Measurements from ENCODE around the gene FAM98C.

DNA sequence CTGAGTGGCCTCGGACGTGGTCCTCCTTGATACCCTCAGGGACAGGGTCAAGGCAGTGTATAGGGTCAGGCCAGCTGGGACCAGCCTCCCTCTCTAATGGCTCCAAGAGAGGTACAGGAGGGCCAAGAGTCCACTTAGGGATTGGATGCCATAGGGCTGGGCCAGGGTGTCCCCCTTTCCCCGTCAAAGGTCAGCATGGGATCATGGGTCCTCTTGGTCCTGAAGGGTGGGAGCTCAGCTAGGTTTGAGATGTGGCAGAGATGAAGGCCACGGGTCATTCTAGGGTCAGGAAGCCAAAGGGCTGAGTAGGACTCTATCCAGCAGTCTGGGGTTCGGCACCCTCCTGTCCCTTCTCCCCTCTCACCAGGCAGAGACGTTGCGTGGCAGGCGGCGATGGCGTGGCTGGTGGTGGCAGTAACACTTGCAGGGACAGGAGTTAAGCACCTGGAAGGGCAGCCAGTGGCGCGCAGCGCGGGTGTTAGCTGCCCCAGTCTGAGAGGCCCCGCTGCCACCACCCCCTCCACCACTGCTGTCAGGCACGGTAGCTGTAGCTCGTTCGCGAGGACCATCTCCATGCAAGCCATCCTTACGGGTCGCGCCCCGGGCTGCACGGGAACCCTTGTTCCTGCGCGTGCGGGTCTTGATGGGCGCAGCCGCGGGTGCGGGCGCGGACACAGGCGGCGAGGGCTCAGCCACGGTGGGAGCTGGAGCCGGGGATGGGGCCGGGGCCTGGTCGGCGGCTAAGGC lies 17.7 kb upstream of the FAM98C start:
- TF ChIP-seq, protein P1, sequence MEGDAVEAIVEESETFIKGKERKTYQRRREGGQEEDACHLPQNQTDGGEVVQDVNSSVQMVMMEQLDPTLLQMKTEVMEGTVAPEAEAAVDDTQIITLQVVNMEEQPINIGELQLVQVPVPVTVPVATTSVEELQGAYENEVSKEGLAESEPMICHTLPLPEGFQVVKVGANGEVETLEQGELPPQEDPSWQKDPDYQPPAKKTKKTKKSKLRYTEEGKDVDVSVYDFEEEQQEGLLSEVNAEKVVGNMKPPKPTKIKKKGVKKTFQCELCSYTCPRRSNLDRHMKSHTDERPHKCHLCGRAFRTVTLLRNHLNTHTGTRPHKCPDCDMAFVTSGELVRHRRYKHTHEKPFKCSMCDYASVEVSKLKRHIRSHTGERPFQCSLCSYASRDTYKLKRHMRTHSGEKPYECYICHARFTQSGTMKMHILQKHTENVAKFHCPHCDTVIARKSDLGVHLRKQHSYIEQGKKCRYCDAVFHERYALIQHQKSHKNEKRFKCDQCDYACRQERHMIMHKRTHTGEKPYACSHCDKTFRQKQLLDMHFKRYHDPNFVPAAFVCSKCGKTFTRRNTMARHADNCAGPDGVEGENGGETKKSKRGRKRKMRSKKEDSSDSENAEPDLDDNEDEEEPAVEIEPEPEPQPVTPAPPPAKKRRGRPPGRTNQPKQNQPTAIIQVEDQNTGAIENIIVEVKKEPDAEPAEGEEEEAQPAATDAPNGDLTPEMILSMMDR (IDR thresholded peaks at IDR 0.05) = no peak
- TF ChIP-seq, protein P2, sequence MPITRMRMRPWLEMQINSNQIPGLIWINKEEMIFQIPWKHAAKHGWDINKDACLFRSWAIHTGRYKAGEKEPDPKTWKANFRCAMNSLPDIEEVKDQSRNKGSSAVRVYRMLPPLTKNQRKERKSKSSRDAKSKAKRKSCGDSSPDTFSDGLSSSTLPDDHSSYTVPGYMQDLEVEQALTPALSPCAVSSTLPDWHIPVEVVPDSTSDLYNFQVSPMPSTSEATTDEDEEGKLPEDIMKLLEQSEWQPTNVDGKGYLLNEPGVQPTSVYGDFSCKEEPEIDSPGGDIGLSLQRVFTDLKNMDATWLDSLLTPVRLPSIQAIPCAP (CRISPR knock-in tag; IDR thresholded peaks at IDR 0.05) = no peak
- TF ChIP-seq, protein P3, sequence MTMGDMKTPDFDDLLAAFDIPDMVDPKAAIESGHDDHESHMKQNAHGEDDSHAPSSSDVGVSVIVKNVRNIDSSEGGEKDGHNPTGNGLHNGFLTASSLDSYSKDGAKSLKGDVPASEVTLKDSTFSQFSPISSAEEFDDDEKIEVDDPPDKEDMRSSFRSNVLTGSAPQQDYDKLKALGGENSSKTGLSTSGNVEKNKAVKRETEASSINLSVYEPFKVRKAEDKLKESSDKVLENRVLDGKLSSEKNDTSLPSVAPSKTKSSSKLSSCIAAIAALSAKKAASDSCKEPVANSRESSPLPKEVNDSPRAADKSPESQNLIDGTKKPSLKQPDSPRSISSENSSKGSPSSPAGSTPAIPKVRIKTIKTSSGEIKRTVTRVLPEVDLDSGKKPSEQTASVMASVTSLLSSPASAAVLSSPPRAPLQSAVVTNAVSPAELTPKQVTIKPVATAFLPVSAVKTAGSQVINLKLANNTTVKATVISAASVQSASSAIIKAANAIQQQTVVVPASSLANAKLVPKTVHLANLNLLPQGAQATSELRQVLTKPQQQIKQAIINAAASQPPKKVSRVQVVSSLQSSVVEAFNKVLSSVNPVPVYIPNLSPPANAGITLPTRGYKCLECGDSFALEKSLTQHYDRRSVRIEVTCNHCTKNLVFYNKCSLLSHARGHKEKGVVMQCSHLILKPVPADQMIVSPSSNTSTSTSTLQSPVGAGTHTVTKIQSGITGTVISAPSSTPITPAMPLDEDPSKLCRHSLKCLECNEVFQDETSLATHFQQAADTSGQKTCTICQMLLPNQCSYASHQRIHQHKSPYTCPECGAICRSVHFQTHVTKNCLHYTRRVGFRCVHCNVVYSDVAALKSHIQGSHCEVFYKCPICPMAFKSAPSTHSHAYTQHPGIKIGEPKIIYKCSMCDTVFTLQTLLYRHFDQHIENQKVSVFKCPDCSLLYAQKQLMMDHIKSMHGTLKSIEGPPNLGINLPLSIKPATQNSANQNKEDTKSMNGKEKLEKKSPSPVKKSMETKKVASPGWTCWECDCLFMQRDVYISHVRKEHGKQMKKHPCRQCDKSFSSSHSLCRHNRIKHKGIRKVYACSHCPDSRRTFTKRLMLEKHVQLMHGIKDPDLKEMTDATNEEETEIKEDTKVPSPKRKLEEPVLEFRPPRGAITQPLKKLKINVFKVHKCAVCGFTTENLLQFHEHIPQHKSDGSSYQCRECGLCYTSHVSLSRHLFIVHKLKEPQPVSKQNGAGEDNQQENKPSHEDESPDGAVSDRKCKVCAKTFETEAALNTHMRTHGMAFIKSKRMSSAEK (CRISPR knock-in tag; IDR thresholded peaks at IDR 0.05; ENCODE audit: borderline replicate concordance) = no peak
- TF ChIP-seq SMAD3 (CRISPR knock-in tag; IDR thresholded peaks at IDR 0.05; ENCODE audit: borderline replicate concordance) (no peak), ZNF671 (CRISPR knock-in tag; IDR thresholded peaks at IDR 0.05) (no peak), ATF3 (CRISPR knock-in tag; conservative IDR thresholded peaks at IDR 0.05) (no peak), ZNF121 (CRISPR knock-in tag; IDR thresholded peaks at IDR 0.05) (no peak), OVOL2 (CRISPR knock-in tag; IDR thresholded peaks at IDR 0.05; ENCODE audit: borderline replicate concordance) (no peak), RELA (CRISPR knock-in tag; IDR thresholded peaks at IDR 0.05; ENCODE audit: borderline replicate concordance) (no peak), ELF4 (CRISPR knock-in tag; IDR thresholded peaks at IDR 0.05; ENCODE audit: low read depth) (no peak), ZNF219 (CRISPR knock-in tag; IDR thresholded peaks at IDR 0.05; ENCODE audit: borderline replicate concordance) (no peak)
- TF ChIP-seq, protein P4, sequence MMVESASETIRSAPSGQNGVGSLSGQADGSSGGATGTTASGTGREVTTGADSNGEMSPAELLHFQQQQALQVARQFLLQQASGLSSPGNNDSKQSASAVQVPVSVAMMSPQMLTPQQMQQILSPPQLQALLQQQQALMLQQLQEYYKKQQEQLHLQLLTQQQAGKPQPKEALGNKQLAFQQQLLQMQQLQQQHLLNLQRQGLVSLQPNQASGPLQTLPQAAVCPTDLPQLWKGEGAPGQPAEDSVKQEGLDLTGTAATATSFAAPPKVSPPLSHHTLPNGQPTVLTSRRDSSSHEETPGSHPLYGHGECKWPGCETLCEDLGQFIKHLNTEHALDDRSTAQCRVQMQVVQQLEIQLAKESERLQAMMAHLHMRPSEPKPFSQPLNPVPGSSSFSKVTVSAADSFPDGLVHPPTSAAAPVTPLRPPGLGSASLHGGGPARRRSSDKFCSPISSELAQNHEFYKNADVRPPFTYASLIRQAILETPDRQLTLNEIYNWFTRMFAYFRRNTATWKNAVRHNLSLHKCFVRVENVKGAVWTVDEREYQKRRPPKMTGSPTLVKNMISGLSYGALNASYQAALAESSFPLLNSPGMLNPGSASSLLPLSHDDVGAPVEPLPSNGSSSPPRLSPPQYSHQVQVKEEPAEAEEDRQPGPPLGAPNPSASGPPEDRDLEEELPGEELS (CRISPR knock-in tag; IDR thresholded peaks at IDR 0.05) = no peak
- TF ChIP-seq, protein P5, sequence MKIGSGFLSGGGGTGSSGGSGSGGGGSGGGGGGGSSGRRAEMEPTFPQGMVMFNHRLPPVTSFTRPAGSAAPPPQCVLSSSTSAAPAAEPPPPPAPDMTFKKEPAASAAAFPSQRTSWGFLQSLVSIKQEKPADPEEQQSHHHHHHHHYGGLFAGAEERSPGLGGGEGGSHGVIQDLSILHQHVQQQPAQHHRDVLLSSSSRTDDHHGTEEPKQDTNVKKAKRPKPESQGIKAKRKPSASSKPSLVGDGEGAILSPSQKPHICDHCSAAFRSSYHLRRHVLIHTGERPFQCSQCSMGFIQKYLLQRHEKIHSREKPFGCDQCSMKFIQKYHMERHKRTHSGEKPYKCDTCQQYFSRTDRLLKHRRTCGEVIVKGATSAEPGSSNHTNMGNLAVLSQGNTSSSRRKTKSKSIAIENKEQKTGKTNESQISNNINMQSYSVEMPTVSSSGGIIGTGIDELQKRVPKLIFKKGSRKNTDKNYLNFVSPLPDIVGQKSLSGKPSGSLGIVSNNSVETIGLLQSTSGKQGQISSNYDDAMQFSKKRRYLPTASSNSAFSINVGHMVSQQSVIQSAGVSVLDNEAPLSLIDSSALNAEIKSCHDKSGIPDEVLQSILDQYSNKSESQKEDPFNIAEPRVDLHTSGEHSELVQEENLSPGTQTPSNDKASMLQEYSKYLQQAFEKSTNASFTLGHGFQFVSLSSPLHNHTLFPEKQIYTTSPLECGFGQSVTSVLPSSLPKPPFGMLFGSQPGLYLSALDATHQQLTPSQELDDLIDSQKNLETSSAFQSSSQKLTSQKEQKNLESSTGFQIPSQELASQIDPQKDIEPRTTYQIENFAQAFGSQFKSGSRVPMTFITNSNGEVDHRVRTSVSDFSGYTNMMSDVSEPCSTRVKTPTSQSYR (CRISPR knock-in tag; IDR thresholded peaks at IDR 0.05) = no peak

All from WTC11 (cell line).